HG02870 (cell line): Measurements from ENCODE around the gene METTL2A.
"Not testable (repeated sequence)": the region's sequence is repeated elsewhere in the genome, so short reads cannot be mapped to it uniquely, and the experiment has no call there.

ENCODE experiments used
- ATAC-seq: cut with Tn5 transposase; IDR thresholded peaks from one replicate; pipeline ENCODE4 v1.9.1; 2021; ENCODE audit warnings: mild to moderate bottlenecking, moderate library complexity; ENCODE audit not compliant: unreplicated experiment

METTL2A gene

DNA sequence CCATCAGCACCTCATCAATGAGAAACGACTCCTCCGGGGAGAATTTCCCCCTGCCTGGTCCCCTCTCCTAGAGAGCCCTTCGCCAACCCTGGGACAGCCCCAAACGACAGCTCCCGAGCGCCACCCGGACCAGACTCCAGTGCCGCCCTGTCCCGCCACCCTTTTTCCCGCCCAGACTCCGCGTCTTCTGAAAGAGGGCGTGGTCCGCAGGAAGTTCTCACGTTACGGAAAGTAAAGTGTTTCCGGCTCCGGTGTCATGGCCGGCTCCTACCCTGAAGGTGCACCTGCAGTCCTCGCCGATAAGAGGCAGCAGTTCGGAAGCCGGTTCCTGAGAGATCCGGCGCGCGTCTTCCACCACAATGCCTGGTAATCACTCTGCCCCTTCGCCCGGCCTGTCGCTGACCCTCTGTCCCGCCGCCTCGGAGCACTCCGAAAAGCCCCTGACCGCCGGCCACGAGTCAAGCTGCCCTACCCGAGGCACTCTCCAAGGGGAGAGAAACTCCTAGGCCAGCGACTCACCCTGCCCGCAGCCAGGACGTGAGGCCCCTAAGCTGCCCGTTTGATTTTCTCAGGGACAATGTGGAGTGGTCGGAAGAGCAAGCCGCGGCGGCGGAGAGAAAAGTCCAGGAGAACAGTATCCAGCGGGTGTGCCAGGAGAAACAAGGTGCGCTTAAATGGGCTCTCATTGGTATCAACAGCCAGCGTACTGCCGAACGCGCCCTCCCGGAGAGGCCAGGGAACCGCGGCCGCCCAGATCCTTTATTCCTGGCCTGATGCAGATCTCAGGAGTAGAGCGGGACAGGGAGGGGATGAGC is at the start of gene METTL2A:
METTL2A (plus strand) TSS at position 251 of the 815 bp plus-strand sequence; CDS start at position 257, 6 bp downstream.
- ATAC-seq, result peak; percentile 94

GRCh38 chr17:62380253-62380652 is 43.4 kb upstream of the METTL2A start, which contains the start of gene EFCAB3:
EFCAB3 (plus strand) TSS chr17:62380553; CDS start chr17:62382980, 2,427 bp downstream.
- ATAC-seq, result no peak

GRCh38 chr17:62381561-62381960 is 42.1 kb upstream of the METTL2A start:
- ATAC-seq, result no peak

- ATAC-seq, result no peak
Observed at GRCh38 chr17:62388856-62389255, 34.8 kb upstream of the METTL2A start.

DNA sequence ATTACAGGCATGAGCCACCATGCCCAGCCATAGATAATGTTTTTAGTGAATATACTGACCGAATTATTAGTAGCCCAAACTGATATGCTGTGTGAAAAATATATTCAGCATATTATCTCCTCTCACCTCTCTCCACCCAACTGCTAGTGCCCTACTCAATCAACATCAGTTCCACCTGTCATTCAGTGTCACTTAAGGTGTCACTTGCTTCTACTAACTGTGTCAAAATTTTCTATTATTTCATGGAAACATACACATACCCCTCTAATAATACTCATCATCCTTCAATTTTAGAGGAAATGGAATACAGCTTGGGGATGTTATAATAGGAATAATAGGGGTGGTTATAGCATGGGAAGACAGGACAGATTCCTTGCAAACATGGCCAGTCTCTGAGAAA is 30.8 kb upstream of the METTL2A start:
- ATAC-seq, result no peak

GRCh38 chr17:62398891-62399290 is 24.8 kb upstream of the METTL2A start:
- ATAC-seq, result no peak

DNA sequence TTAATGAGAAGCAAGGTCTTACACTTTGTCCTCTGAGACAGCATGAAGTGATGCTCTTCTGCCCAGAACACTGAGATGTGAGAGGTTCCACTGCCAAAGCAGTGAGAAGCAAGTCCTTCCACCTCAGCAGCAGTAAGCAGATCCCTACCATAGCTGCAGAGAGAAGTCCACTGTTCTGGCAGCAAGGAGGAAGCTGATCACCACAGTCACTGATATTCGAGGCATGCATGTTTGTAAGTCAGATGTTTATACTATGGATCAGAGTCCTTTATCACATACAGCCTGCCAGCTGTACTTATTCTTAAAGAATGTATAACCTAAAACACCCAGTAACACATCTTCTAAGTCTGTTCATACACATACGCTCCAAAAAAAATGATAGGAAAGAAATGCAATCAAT is 18.2 kb upstream of the METTL2A start:
- ATAC-seq, result no peak

GRCh38 chr17:62413090-62413489 is 10.6 kb upstream of the METTL2A start:
- not testable (repeated sequence) for ATAC-seq

- not testable (repeated sequence) for ATAC-seq
Observed at GRCh38 chr17:62426214-62426613, 2.5 kb downstream of the METTL2A start.

GRCh38 chr17:62435251-62435650 is 11.6 kb downstream of the METTL2A start:
- not testable (repeated sequence) for ATAC-seq

- ATAC-seq, result not testable (repeated sequence)
Observed at GRCh38 chr17:62441181-62441580, 17.5 kb downstream of the METTL2A start.

DNA sequence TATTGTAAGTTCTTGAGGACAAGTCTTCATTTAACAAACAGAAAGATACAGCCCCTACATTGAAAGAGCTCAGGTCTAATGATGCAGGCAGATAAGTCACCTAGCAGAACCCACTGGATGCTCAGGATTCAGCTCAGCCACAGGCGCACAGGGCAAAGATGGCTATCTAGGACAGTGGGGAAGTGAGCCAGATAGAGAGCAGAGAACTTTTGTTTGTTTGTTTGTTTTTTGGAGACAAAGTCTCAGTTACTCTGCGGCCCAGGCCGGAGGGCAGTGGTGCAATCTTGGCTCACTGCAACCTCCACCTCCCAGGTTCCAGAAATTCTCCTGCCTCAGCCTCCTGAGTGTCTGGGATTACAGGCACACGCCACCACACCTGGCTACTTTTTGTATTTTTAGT is 20.4 kb downstream of the METTL2A start:
- no peak for ATAC-seq

DNA sequence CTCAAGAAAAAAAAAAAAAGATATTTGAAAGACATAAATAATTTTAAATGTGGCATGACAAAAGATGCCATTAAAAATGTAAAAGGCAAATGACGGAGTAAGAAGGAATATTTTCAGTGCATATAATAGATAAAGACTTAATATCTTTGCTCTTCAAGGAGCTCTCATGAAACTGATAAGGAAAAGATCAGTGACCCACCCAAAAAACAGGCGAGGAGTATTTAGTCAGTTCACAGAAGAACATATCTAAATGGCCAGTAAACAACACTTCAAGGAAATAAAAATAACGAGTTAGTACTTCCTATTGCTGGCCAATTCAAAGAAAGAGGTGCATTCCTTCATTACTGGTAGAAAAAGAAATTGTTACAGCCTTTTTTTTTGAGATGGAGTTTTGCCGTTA is 22.1 kb downstream of the METTL2A start:
- ATAC-seq, result not testable (repeated sequence)

- ATAC-seq, result not testable (repeated sequence)
Observed at GRCh38 chr17:62452195-62452594, 28.5 kb downstream of the METTL2A start.

- ATAC-seq, result not testable (repeated sequence)
Observed at GRCh38 chr17:62453041-62453440, 29.3 kb downstream of the METTL2A start.

GRCh38 chr17:62453656-62454055 is 30.0 kb downstream of the METTL2A start:
- ATAC-seq, result not testable (repeated sequence)

DNA sequence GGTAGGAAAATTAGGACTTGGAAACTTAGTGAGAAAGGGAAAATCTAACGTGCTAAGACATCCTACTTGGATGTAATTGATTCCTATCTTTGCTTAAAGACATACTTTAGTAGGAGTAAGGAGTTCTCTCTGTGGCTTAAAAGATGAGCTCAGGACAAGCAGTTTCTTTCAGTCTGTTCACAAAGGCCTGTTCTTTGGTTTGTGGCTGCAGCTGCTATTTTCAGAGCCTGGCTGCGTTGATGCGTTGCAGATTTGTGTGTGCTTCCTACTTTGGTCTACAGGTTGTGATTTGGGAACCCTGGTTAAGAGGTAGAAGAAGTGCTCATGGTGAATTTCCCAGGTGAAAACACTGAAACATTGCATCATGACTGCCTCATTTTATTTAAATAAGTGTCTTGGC is 30.4 kb downstream of the METTL2A start:
- peak; percentile 46 for ATAC-seq

DNA sequence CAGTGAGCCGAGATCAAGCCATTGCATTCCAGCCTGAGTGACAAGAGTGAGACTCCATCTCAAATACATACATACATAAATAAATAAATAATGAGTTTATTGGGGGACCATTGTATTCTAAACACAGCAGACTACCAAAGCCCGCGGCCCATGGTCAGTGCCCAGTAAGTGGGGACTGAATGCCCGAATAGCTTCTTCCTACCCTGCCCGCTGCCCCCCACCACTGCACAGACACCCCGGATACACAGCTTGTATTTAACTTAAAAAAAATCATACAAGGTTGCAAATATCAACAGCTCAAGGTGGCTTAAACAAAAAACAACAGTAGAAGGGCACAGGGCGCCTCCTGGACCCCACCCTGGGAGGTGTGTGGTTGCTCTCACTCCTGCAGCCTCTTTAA is 32.3 kb downstream of the METTL2A start:
- ATAC-seq, result no peak

- peak; percentile 18 for ATAC-seq
Observed at GRCh38 chr17:62458483-62458882, 34.8 kb downstream of the METTL2A start.

DNA sequence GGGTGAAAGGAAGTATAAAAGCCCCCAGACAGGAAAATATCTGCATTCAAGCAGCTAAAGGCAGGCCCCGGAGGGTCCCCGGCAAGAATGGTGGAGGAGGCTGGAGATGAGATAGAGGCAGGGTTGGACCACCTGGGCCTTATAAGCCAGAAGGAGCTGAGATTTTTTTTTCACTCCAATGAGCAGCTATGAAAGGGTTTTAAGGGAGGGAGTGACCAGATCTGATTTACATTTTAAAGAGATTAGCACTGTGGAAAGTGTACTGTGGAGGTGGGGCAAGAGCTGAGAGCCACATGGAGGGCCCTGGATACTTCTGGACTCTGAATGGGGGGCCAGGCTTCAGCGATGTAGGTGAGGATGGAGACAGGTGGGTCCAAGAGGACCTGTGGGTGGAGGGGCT is 40.7 kb downstream of the METTL2A start:
- not testable (repeated sequence) for ATAC-seq

DNA sequence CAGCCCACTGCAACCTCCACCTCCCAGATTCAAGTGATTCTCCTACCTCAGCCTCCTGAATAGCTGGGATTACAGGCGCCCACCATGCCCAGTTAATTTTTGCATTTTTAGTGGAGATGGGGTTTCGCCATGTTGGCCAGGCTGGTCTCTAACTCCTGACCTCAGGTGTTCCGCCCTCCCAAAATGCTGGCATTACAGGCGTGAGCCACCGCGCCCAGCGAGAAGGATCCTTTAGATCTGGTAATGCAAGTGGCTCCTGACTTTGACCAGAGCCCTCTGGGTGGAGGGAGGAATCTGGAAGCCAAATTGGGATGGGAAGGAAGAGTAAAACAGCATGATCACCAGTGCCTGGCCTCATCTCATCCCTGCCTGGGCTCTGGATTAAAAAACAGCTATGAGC is 41.6 kb downstream of the METTL2A start:
- not testable (repeated sequence) for ATAC-seq

DNA sequence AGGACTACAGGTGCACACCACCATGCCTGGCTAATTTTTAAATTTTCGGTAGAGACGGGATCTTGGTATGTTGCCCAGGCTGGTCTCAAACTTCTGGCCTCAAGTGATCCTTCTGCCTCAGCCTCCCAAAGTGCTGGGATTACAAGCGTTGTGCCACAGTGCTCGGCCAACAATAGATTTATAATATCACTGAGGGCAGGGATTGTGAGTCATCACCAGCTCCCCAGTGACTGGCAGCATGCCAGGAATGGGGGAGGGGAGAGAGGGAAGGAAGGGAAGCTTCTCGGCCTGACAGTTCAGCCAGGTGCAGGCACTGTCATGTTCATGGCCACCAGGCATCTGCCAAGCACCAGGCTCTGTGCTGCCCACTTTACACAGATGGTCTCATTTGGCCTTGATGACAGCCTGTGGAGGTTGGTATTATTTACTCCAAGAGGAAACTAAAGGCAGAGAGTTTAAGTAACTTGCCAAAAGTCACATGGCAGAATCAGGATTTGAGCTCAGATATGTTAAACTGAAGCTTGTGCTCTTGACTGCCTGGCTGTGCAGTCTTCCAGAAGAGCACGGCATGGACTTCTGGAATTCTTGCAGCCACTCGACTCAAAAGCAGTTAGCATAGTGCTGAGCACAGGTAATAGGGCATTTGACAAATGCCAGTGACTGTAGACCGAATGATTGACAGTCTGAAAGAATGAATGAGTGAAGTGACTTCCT is 47.1 kb downstream of the METTL2A start:
- ATAC-seq, result not testable (repeated sequence)
